ENCODE data around the gene TM9SF2.
"Not testable (repeated sequence)": the region's sequence is repeated elsewhere in the genome, so short reads cannot be mapped to it uniquely, and the experiment has no call there.

The TM9SF2 gene

GRCh38 chr13:99501184-99501847 is at the start of gene TM9SF2:
TM9SF2 (plus strand) TSS chr13:99501472; CDS start chr13:99501607, 135 bp downstream.
- peak within 1 kb of the TSS; percentile 73 for H3K4me3 ChIP-seq (ENCODE audit: low read depth, low read length, poor library complexity, severe bottlenecking)

GRCh38 chr13:99454518-99455183 is 46.6 kb upstream of the TM9SF2 start:
- H3K9ac ChIP-seq (ENCODE audit: low read length): no peak overlapping the region
- H3K9me3 ChIP-seq (ENCODE audit: low read length): peaks cover 9% of the 10 kb centered on the region; the same call in 1 of the 2 replicates
- H3K4me3 ChIP-seq (ENCODE audit: low read depth, low read length, poor library complexity, severe bottlenecking): no peak overlapping the region
- no peak overlapping the region for H3K4me2 ChIP-seq (ENCODE audit: low read length)
- no peak overlapping the region for H2AFZ ChIP-seq (ENCODE audit: low read length)
- H3K4me1 ChIP-seq (ENCODE audit: insufficient read depth, low read length, severe bottlenecking): no peaks in the 10 kb centered on the region
- no peaks in the 10 kb centered on the region for H3K9me2 ChIP-seq (ENCODE audit: low read depth, low read length)
- peaks cover 25% of the 10 kb centered on the region; the same call in 1 of the 2 replicates for H3K27me3 ChIP-seq (ENCODE audit: insufficient read depth, low read length)
- no peaks in the 10 kb centered on the region for H3F3A ChIP-seq (ENCODE audit: insufficient read depth, low read length)
- H4K20me1 ChIP-seq (ENCODE audit: insufficient read depth, low read length): no peaks in the 10 kb centered on the region
- no peak for TF ChIP-seq EZH2 (IDR thresholded peaks at IDR 0.05; ENCODE audit: borderline replicate concordance, low read length)
- TF ChIP-seq CTCF (IDR thresholded peaks at IDR 0.05; ENCODE audit: low read length): no peak
- no peak overlapping the region for H3K27ac ChIP-seq (ENCODE audit: low read depth, low read length, poor library complexity, severe bottlenecking)
- H3K36me3 ChIP-seq (ENCODE audit: insufficient read depth, low read length): no peaks in the 10 kb centered on the region; the same call in 1 of the 2 replicates
- H3K79me2 ChIP-seq (ENCODE audit: insufficient read depth, low read length): no peaks in the 10 kb centered on the region

More at GRCh38 chr13:99501184-99501847, at the start of gene TM9SF2:
- H3K9ac ChIP-seq (ENCODE audit: low read length): peak within 1 kb of the TSS; percentile 81
- H3K4me1 ChIP-seq (ENCODE audit: insufficient read depth, low read length, severe bottlenecking): peaks cover 75% of the 10 kb centered on the region
- H4K20me1 ChIP-seq (ENCODE audit: insufficient read depth, low read length): no peaks in the 10 kb centered on the region; the same call in 1 of the 2 replicates
- TF ChIP-seq CTCF (IDR thresholded peaks at IDR 0.05; ENCODE audit: low read length) (no peak), EZH2 (IDR thresholded peaks at IDR 0.05; ENCODE audit: borderline replicate concordance, low read length) (no peak)
- no peaks in the 10 kb centered on the region for H3K9me2 ChIP-seq (ENCODE audit: low read depth, low read length)
- peak within 1 kb of the TSS; percentile 96 for H3K4me2 ChIP-seq (ENCODE audit: low read length)
- H2AFZ ChIP-seq (ENCODE audit: low read length): peak within 1 kb of the TSS; percentile 39; the same call in 1 of the 2 replicates
- peaks cover 46% of the 10 kb centered on the region for H3K79me2 ChIP-seq (ENCODE audit: insufficient read depth, low read length)
- H3K36me3 ChIP-seq (ENCODE audit: insufficient read depth, low read length): no peaks in the 10 kb centered on the region
- no peaks in the 10 kb centered on the region for H3K9me3 ChIP-seq (ENCODE audit: low read length)
- peaks cover 3% of the 10 kb centered on the region; the same call in 1 of the 2 replicates for H3F3A ChIP-seq (ENCODE audit: insufficient read depth, low read length)
- H3K27me3 ChIP-seq (ENCODE audit: insufficient read depth, low read length): no peaks in the 10 kb centered on the region
- peak within 1 kb of the TSS; percentile 70 for H3K27ac ChIP-seq (ENCODE audit: low read depth, low read length, poor library complexity, severe bottlenecking)

- TF ChIP-seq CTCF (IDR thresholded peaks at IDR 0.05; ENCODE audit: low read length) (no peak), EZH2 (IDR thresholded peaks at IDR 0.05; ENCODE audit: borderline replicate concordance, low read length) (no peak)
- Histone ChIP-seq H4K20me1 (ENCODE audit: insufficient read depth, low read length) (no peaks in the 10 kb centered on the region), H3K36me3 (ENCODE audit: insufficient read depth, low read length) (no peaks in the 10 kb centered on the region), H3K4me3 (ENCODE audit: low read depth, low read length, poor library complexity, severe bottlenecking) (no peak overlapping the region), H3K9ac (ENCODE audit: low read length) (no peak overlapping the region), H3F3A (ENCODE audit: insufficient read depth, low read length) (no peaks in the 10 kb centered on the region), H3K27me3 (ENCODE audit: insufficient read depth, low read length) (peaks cover 7% of the 10 kb centered on the region; the same call in 1 of the 2 replicates), H3K27ac (ENCODE audit: low read depth, low read length, poor library complexity, severe bottlenecking) (no peak overlapping the region), H3K4me1 (ENCODE audit: insufficient read depth, low read length, severe bottlenecking) (no peaks in the 10 kb centered on the region), H2AFZ (ENCODE audit: low read length) (no peak overlapping the region), H3K9me3 (ENCODE audit: low read length) (peaks cover 4% of the 10 kb centered on the region; the same call in 1 of the 2 replicates), H3K4me2 (ENCODE audit: low read length) (no peak overlapping the region), H3K79me2 (ENCODE audit: insufficient read depth, low read length) (no peaks in the 10 kb centered on the region), H3K9me2 (ENCODE audit: low read depth, low read length) (no peaks in the 10 kb centered on the region)
Measured at GRCh38 chr13:99459099-99459850, 42.0 kb upstream of the TM9SF2 start.

GRCh38 chr13:99460802-99461201 is 40.5 kb upstream of the TM9SF2 start:
- H3K9me2 ChIP-seq (ENCODE audit: low read depth, low read length); H2AFZ ChIP-seq (ENCODE audit: low read length); H3K36me3 ChIP-seq (ENCODE audit: insufficient read depth, low read length); H4K20me1 ChIP-seq (ENCODE audit: insufficient read depth, low read length); H3K4me3 ChIP-seq (ENCODE audit: low read depth, low read length, poor library complexity, severe bottlenecking); H3K4me1 ChIP-seq (ENCODE audit: insufficient read depth, low read length, severe bottlenecking); H3K9me3 ChIP-seq (ENCODE audit: low read length); H3K27me3 ChIP-seq (ENCODE audit: insufficient read depth, low read length); H3F3A ChIP-seq (ENCODE audit: insufficient read depth, low read length); H3K9ac ChIP-seq (ENCODE audit: low read length); H3K79me2 ChIP-seq (ENCODE audit: insufficient read depth, low read length); H3K4me2 ChIP-seq (ENCODE audit: low read length); H3K27ac ChIP-seq (ENCODE audit: low read depth, low read length, poor library complexity, severe bottlenecking): not testable (repeated sequence)

Measured in OCI-LY1 (cell line).